ENCODE data around the gene COL27A1.
A peak's percentile ranks its signal among the peaks of the same experiment; 100 is the strongest.

The COL27A1 gene

DNA sequence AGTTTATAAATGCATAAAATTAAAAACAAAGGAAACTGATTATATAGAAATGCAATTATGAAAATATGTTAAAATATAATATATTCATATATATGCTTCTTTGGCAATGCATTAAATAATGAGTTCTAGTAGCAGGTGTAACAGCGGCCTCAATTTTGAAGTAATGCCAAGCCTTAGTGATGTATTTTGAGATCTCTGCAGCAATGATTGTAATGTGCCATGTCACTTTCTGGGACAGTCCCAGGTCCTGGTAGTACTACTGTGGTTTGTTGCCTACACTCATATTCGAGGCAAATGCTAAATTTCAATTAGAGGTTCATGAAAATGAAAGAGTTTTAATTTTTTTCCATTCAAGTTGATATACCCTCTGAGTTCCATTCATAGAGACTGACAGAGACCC is 91.7 kb downstream of the COL27A1 start:
- no peak for DNase-seq (ENCODE audit: low spot score)

DNA sequence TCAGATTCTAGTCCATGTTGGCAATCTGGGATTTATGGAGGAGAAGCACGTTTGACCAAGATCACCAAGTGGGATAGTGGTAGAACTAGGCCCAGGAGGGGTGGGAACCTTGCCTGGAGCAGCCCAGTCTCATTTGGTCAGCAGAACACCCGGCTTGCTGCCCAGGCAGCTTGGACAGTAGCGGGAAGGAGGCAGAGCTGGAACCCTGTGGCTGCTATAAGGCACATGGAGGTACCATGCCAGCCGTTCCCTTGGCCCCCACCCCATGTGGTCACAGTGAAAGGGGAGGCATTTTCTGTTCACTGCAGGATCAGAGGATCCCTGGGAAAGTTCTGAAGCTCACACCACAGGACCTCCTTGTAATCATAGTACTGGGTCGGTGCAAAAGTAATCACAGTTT is 92.2 kb downstream of the COL27A1 start:
- DNase-seq (ENCODE audit: low spot score) = no peak

DNA sequence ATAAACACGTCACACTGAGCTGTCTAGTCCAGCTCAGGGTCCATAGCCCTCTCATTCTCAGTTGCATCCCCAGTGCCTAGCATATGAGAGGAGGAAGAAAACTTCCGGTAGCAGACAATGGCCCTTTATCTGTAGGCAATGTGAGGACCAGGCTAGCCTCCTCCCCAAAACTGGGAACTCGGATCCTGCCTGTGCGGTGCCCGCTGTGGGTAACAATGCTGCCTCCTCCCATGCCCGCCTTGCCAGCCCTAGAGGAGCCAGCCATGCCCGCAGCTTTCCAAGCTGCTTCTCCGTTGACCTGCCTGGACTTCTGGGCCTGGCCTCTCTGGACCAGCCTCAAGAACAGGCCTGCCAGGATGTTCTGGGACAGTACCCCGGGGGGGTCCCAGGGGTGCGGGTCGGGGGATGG is 93.0 kb downstream of the COL27A1 start:
- no peak for DNase-seq (ENCODE audit: low spot score)

DNA sequence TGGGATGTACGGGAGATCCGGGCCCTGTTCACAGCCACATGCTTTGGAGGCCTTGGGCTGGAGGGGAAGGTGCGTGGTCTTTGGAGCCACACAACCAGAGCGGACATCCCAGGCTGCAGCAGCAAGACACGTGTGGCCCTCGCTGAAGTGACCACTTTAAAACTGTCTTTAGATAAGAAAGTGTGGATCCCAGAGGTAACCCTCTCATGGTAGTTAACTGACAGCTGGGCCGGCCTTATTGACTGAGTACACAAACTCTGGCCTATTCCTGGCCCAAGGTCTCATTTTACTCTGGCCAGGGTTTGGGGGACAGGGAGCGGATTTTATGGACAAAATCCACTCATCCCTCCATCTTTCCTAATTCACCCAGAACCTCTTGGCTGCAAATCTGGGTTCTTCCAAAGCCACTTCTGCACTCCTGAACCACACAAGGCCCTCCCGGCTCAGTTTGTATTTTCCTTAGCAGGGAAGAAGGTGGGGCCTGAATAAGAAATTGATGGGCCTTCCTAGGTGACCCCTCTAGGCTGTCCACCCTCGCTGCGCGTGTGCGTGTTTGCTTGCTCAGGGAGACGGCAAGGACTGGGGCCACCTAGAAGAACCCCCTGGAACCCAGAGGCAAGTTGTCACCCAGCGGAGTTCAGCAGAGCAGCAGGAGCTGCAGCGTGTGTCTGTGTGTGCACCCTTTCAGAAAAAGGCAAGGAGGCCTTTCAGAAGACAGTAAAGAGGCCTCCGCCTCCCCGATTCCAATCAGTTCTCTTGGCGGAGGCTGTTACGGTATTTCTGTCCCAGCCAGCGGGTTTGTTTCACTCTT is 94.3 kb downstream of the COL27A1 start:
- no peak for DNase-seq (ENCODE audit: low spot score)

DNA sequence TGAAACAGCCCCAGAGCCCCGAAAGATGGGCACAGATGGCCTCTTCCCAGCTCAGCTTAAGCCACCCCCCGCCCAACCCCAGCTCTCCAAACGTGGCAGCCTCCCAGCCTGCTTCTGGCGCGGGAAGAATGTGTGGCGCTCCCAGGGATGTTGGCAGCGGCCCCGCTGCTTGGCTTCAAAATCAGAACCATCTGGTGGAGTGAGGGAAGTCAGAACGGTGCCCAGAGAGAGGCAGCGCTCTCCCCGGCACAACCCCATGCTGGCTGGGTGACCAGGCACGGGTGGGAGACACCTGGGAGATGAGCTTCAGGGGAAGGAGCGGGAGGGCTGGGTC is 94.9 kb downstream of the COL27A1 start:
- DNase-seq (ENCODE audit: low spot score) = no peak

DNA sequence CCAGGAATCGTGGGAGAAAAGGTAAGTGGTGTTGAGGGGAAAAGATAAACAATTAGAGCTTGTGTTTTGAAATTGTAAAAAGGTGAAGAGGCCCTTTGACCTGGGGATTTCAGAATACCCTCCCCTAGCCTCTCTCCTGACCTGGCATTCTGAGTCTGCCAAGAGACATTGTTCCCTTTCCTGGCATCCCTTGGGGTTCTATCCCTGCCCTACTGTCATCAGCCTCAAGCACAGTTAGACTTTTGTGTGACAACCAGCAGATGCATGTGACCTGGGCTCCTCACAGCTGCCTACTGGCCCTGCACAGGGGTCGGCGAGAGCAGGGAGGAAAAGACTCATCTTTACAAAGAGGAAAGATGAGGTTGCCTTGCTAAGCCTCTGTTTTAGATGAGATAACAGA is 95.3 kb downstream of the COL27A1 start:
- DNase-seq (ENCODE audit: low spot score) = no peak

DNA sequence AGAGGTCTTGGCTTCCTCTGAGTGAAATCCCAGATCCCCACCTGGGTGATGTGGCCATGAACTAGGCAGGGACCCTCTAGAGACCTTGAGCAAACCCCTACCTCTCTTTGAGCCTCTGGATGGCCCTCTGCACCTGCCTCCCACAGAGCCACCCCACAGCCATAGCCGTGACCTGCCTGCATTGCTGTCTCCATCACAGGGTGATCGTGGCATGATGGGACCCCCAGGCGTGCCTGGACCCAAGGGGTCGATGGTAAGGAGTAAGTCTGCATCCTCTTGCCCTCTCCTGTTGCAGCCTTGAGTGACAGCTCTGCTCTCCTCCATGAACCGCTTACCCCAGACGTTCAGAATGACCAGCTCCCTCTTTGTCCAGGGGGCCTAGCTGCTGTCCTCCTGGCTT is 97.1 kb downstream of the COL27A1 start:
- no peak for DNase-seq (ENCODE audit: low spot score)

DNA sequence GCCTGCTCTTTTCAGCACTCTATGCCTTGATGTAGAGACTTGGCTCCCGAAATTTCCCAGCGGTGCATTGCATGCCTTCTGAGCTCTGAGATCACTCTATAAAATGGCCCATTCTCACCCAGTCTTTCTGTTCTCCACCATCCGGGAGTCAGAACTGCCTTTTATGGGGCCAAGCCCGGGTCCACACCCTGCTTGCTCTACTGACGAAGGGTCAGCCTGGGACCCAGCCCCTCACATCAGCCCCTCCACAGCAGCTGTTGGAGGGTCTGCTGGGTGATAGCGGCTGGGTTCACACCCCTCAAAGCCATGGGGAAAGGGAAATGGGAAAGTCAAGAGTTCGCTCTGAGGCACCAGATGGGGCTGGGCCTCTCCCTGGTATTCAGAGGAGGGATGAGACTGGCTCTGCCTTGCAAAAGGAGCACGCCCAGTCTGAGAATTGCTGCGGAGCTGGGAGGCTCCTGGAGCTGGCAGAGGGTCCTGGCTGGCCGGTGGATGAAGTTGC is 101.5 kb downstream of the COL27A1 start:
- DNase-seq (ENCODE audit: low spot score) = no peak

DNA sequence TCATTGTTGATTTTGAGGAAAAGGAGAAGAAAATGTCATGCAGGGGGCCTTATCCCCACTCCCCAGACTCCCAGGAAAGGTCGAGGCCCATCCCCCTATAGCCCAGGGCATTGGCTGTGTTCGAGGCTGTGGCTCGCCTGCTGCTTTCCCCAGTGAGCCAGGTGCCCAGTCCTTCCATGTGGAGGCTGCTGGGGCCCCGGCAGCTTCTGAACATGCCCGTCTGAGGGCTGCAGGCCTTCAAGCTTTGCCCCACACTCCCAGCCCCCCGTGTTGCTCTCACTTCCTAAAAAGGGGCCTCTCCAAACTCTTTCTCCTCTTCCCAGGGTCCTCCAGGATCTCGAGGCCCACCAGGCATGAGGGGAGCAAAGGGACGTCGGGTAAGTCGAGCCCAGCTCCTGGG is 102.9 kb downstream of the COL27A1 start:
- DNase-seq (ENCODE audit: low spot score) = no peak

DNA sequence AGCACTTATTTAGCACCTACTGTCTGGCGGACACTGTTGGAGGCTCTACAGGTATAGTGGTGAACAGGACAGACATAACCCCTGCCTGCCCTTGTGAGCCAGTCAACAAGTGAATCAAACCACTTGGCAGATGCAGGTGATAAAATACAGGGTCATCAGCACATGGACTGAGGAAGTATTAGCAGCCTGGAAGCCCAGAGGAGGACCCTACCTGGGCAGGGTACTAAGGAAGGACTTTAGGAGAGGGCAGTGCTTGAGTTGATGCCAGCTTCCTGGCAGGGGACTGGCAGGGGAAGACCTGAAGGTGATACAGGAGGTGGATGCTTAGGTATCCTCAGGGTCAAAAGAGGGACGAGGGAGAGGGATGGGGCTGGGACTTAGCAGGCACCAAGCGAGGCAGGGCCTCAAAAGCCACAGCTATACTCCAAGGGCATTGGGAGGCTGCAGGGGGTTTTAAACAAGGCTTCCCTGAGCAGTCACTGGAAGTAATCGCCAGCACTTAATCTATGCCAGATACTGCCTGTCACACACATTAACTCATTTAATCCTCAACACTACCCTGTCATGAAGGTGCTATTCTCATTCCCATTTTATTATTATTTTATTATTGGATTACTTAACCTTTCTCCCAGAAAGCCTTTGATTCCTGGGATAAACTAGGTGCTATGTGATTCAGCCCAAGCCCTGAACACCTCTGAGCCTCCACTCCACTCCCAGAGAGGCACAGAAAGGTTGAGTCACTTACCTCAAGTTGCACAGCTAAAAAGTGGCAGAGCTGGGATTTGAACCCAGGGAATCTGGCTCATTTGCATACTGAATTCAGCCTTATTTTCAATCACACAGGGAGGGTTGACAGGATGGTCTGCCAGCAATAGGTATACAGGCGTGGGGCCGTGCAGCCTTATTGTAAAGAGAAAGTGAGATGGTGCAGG is 103.8 kb downstream of the COL27A1 start:
- DNase-seq (ENCODE audit: low spot score) = no peak

DNA sequence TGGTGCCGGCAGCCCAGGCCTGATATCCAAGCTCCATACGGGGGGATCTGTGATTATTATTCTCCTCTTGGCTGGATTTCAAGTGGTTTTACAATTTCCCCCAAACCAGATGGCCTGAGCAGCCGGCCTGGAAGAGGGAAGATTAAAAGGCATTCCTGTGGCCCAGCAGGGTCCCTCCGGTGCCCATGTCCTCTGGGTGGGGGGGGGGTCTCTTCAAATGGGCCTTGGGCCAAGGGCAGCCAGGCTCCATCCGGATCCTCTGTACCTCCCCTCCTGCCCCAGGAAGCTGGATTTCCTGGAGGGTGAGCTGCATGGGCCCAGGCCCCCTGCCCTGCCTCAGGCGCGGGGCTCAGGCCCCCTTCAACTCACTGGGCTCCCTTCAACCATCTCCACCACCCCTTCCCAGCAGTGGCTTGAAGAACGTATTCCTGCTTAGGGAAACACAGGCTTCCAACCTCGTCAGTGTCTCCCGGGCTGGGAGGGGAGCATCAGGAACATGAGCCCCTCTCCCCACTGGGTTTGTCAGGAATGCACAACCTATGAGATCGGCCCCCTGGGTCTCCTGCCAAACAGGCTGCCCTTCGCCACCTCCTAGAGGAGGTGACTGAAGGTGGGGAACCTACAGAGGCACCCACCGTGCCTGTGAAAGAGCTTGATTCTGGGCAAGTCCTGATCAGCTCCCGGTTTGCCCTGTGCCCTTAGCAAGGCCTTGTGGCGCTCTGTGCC is 104.6 kb downstream of the COL27A1 start:
- DNase-seq (ENCODE audit: low spot score) = no peak

DNA sequence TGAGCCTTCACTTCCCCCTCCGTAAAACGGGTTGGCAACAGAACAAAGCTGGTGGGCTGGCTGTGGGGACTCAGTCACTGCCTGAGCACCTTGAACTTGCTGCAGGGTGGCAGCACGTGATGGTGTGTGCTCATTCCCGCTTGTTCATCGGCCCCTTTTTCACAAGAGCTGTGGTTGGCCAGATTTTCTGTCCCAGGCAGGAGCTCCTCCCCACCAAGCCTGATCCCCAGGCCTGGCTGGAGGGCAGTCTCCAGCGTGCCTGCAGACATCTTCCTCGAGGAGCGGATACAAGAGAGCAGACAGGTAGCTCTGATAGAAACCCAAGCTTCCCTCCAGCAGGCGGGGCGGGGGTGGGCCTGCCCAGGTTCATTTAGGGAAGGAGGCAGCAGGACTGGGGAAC is 105.7 kb downstream of the COL27A1 start:
- no peak for DNase-seq (ENCODE audit: low spot score)

DNA sequence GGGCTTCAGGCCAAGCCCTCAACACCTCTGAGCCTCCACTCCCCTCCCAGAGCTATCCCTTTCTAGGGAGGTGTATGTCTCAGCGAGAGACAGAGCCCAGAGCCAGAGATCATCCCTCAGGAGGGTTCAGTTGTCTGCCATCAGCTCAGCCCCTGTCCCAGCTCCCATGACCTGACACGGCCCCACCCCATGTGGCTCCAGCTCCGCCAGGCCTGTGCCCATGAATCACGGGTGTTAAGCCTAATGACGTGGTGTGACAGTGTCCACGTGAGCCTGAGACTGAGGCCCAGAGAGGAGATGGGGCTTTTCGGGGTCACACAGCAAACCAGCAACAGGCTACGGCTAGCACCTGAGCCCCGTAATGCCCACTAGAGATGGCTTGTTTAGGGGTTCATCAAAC is 106.7 kb downstream of the COL27A1 start:
- no peak for DNase-seq (ENCODE audit: low spot score)

DNA sequence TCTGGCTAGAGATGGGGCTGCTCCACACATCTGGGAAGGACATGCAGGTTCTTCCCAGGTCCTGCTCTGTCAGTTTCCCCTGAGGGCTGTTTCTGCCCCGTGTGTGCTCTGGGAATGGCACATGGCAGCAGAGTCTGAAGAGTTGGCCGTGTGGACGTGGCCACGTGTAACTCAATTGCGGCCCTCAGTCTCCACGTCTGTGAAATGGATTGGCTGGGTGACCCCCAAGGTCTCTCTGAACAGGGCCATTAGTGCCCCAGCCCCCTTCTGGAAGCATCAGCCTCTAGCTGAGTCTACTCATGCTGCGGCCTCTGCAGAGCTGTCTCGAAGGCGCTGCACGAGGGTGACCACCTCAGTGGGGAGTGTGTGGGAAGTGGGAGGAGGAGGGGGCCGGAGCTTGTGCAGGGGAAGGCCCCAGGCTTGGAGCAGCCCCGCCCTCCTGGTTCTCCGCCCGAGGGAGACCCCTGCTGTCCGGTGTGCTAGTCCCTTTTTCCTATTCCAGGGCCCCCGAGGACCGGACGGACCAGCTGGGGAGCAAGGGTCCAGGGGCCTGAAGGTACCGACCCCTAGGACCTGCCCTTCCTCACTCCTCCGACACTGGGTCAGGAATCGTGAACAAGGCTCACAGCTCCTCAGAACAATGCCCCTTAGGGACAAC is 108.6 kb downstream of the COL27A1 start:
- DNase-seq (ENCODE audit: low spot score) = no peak

DNA sequence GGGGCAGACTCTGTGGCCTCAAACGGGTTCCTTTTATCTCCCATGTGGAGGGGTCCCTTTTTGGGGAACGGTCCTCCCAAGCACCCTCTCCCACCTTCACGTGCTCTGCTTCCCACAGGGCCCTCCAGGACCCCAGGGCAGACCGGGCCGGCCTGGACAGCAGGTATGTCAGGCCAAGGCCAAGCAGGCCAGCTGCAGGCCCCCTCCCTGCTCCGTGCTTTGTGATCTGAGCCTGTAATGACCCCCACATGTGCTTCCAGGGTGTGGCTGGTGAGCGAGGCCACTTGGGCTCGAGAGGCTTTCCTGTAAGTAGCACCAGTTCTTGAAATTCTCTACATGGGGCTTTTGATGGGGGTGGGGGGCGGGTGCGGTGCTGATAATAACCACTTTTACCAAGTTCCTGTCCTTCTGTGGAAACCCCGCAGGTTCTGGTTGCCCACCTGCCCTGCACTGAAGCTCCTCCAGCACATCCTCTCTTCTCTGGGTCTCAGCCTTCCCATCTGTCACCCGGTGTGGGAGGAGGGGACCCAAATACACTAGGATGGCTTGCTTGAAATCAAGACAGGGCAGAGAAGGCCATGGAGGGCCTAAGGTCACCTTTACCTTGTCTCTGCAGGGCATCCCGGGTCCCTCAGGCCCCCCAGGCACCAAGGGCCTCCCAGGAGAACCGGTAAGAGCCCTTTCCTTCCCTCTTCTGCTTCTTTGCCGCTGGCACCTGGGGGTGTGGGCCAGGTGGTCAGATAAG is 109.6 kb downstream of the COL27A1 start:
- DNase-seq (ENCODE audit: low spot score) = no peak

DNA sequence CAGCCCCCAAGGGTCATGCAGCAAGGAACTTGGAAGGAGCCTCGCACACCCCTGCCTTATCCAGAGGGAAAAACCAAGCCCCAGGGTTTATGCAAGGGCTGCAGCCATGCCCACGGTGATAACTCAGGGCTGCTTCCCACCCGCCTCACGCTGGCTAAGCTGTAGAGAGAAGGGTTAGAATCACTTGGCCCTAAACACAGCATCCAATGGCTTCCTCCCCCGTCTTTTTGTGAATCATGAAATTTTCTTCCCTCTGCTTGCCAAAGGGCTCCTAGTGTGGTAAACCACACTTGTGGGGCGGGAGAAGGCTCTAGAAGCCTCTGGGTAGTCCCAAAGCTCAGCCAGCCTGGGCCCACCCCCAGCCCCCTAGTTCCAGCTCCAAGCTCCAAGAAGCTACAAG is 111.6 kb downstream of the COL27A1 start:
- peak; percentile 36 for DNase-seq (ENCODE audit: low spot score)

DNA sequence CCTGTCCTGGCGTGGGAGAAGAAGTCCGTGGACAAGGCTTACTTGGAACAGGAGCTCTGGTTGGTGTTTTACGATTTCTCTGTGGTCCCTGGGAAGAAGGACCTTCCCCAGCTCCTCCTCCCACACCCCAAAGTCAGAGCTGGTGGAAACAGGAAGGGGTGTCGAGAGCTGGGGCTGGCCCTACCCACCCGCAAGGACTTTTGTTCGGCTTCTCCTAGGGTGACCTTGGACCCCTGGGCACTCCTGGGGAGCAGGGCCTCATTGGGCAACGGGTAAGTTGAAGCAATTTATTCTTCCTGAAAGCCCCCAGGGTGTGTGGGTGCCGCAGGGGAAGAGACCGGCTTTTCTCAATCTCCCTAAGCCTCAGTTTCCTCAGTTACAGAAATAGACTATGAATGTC is 113.7 kb downstream of the COL27A1 start:
- no peak for DNase-seq (ENCODE audit: low spot score)

DNA sequence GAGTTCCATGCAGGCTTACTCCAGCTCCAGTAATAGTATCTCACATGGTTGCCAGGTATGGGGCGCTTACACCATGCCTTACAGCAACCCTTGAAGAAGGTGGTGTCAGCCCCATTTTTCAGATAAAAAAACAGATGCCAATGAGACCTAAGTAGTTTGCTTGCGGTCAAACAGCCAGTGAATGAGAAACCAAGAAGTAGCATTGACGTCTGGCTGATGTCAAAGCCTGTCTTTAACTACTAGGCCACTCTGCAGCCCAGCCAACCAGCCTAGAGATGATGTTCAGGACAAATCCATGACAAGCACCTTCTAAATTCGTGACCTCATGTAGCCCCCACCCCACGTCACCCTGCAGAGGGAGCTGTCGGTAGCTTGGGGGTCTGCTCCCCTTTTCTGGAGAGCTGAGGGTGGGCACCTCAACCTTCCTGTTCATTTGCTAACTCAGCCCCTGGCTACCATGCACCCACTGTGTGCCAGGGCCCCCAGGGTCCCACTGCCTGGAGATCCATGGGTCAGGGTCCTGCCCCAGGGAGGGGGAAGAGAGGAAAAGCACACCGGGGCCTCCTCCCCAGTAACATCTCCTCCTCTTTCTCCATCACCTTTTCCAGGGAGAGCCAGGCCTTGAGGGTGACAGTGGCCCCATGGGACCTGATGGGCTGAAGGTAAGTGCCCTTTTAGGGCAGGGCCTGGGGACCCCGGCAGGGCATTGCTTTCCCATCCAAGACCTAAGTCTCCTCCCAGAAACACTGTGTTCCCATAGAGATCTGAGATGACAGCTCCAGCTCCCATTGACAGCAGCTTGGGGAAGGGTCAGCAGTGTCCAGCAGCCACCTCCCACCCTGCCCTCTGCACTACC is 115.0 kb downstream of the COL27A1 start:
- no peak for DNase-seq (ENCODE audit: low spot score)

DNA sequence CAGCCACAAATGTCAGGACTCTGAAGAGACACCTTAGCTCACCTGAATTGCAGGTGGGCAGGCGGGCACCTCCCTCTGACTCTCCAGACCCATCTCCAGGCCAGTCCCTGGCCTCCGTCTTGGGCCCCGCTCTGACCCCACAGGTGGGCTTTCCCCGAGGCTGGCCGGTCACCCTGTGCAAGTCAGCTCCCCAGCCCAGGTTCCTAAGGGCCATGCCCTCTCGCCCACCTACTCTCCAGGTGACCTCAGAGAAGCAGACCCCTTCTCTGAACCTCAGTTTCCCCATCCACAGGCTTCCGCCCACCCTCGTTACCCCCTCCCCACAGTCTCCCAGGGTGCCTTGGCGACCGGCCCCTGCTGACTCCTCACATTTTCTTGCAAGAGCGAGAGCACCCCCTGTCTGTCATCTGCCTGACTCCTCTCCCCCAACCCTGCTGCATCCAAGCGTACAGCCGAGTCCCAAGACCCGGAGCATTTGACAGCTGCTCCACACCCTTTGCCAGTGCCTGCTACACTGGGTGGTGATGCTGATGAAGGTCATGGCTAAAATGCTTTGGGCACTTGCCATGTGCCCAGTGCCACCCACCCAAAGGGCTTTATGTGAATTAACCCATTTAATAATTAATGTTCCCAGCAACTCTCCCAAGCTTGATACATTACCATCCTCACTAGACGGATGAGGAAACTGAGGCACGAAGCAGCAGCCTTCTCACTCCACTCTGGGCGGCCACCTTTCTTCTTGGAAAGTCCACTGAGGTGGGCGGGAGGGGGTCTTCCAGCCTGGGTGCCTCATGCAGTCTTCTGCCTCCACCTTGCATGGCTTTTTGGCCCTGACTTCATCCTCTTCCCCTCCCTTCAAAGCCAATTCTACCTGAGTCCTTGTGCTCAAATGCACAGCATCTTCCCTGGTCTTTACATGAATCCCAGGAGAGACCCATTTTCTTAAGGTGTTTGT is 116.5 kb downstream of the COL27A1 start:
- DNase-seq (ENCODE audit: low spot score) = peak; percentile 54
